Cardiac ventricle fibroblast (primary cell): ENCODE data around the gene ANP32D. TPM values are rescaled to one million over a fixed set of nuclear protein-coding genes. Genes with fewer than 3 reads are reported as not detected.

ENCODE experiments used
- total RNA-seq: library from RNA; depleted of rRNA; stranded (reverse); fragments of >200 nt; gene quantifications from 2 replicates; pipeline ENCODE4 v1.2.3, GENCODE V29; 2015

The ANP32D gene
- total RNA-seq: not detected in 2 replicates

DNA sequence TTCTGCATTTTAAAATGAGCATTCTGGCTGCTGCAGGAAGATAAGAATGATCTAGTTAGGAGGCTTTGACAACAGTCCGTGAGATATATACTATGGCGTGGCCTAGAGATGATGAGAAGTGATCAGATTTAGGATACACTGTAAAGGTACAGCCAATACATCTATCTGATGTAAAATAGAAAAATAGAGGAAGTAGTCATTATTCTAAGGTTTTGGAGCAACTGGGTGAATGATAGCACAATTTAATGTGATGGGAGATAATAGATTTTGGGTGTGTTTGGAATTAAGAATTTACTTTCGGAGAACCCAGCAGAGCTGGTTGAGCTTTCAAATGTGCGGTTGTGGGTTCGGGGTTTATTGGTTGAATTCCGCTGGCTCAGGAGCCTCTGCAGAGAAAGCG lies at the start of gene ANP32D:
Gene ANP32D (plus strand): TSS at position 301 of the 400 bp plus-strand sequence. CDS start 106 bp downstream, outside the sequence.

DNA sequence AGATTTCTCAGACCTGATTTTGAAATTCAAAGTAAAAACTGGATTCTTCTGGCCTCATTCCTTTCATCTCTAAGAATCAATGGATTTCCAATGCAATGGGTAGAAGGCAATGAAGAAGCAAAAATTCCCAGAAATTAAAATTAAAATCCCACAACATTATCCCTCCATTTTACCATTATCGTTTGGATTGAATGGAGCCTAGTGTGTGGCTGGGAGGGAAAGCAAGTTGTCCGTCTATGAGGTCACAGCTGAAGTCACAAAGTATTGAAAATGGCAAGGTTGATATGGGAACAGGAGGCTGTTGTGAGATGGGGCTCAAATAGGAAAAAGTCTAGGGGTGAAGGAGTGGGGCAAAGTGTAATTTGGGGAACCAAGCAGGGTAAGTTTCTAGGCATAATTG lies 9.8 kb downstream of the ANP32D start, which contains the start of gene C12orf54:
Gene C12orf54 (plus strand): TSS at position 301 of the 400 bp plus-strand sequence. CDS start 799 bp downstream, outside the sequence.

Other genes with a start within 250 kb of the ANP32D start
- gene ZNF641, start 121.6 kb upstream of the ANP32D start, total RNA-seq: 2.9 and 3.1 TPM in 2 replicates
- gene C12orf54, start 9.9 kb downstream of the ANP32D start, total RNA-seq: not detected in 2 replicates
- gene OR8S1, start 53.1 kb downstream of the ANP32D start, total RNA-seq: not detected in 2 replicates
- not detected in 2 replicates for gene LALBA, start 97.5 kb downstream of the ANP32D start, total RNA-seq
- gene KANSL2, start 209.7 kb downstream of the ANP32D start, total RNA-seq: 36.8 and 45.0 TPM in 2 replicates
- gene CCNT1, start 244.1 kb downstream of the ANP32D start, total RNA-seq: 12.4 and 23.1 TPM in 2 replicates